ENCODE results near the gene MYH6.
"Not testable (repeated sequence)": the region's sequence is repeated elsewhere in the genome, so short reads cannot be mapped to it uniquely, and the experiment has no call there.

Gene MYH6

GRCh38 chr14:23386266-23386657 is 21.8 kb downstream of the MYH6 start:
- not testable (repeated sequence) for H3K79me1 ChIP-seq (ENCODE audit: low read length); H2AK5ac ChIP-seq (ENCODE audit: low read length); H3K4me3 ChIP-seq (ENCODE audit: low read length); DNase-seq; H3K23ac ChIP-seq (ENCODE audit: low read length); H2BK5ac ChIP-seq (ENCODE audit: low read length); H3K36me3 ChIP-seq (ENCODE audit: control insufficient read depth, insufficient read depth, low read length); H3K27me3 ChIP-seq (ENCODE audit: insufficient read depth, low read length, poor library complexity); H4K5ac ChIP-seq (ENCODE audit: low read length); H3K79me2 ChIP-seq (ENCODE audit: control insufficient read depth, insufficient read depth, low read length); H3K4me1 ChIP-seq (ENCODE audit: control insufficient read depth, low read depth, low read length); H4K8ac ChIP-seq (ENCODE audit: low read depth, low read length); H3K18ac ChIP-seq (ENCODE audit: low read length); H3K4me2 ChIP-seq (ENCODE audit: low read length); H3K4ac ChIP-seq (ENCODE audit: low read depth, low read length); H3K27ac ChIP-seq (ENCODE audit: low read depth, low read length); H2BK15ac ChIP-seq (replicated peaks; ENCODE audit: low read depth); H3K56ac ChIP-seq (ENCODE audit: low read length); H2BK120ac ChIP-seq (ENCODE audit: low read depth, low read length); H3K9ac ChIP-seq (ENCODE audit: low read length)
- no CpG with 5 or more reads among the region's 17 CpGs for WGBS (ENCODE audit: extremely low coverage, insufficient coverage, low lambda C conversion rate)

GRCh38 chr14:23385642-23386265 is 22.3 kb downstream of the MYH6 start:
- Histone ChIP-seq H3K18ac (ENCODE audit: low read length) (no peak overlapping the region), H4K8ac (ENCODE audit: low read depth, low read length) (no peak overlapping the region), H3K27ac (ENCODE audit: low read depth, low read length) (no peak overlapping the region), H3K4ac (ENCODE audit: low read depth, low read length) (no peak overlapping the region), H3K4me3 (ENCODE audit: low read length) (no peak overlapping the region), H2BK120ac (ENCODE audit: low read depth, low read length) (no peak overlapping the region), H4K5ac (ENCODE audit: low read length) (no peak overlapping the region), H3K79me1 (ENCODE audit: low read length) (no peaks in the 10 kb centered on the region), H2BK5ac (ENCODE audit: low read length) (no peak overlapping the region), H3K4me2 (ENCODE audit: low read length) (no peak overlapping the region), H3K56ac (ENCODE audit: low read length) (no peak overlapping the region), H3K4me1 (ENCODE audit: control insufficient read depth, low read depth, low read length) (no peaks in the 10 kb centered on the region), H3K9ac (ENCODE audit: low read length) (no peak overlapping the region), H3K79me2 (ENCODE audit: control insufficient read depth, insufficient read depth, low read length) (no peaks in the 10 kb centered on the region), H2AK5ac (ENCODE audit: low read length) (no peak overlapping the region), H3K23ac (ENCODE audit: low read length) (no peak overlapping the region), H2BK15ac (replicated peaks; ENCODE audit: low read depth) (no peak overlapping the region), H3K27me3 (ENCODE audit: insufficient read depth, low read length, poor library complexity) (no peaks in the 10 kb centered on the region), H3K36me3 (ENCODE audit: control insufficient read depth, insufficient read depth, low read length) (no peaks in the 10 kb centered on the region)
- no CpG with 5 or more reads among the region's 18 CpGs for WGBS (ENCODE audit: extremely low coverage, insufficient coverage, low lambda C conversion rate)
- no peak for DNase-seq

- Histone ChIP-seq H3K4ac (ENCODE audit: low read depth, low read length) (no peak overlapping the region), H3K4me2 (ENCODE audit: low read length) (no peak overlapping the region), H3K27ac (ENCODE audit: low read depth, low read length) (no peak overlapping the region), H3K23ac (ENCODE audit: low read length) (no peak overlapping the region), H3K4me1 (ENCODE audit: control insufficient read depth, low read depth, low read length) (no peaks in the 10 kb centered on the region), H3K9ac (ENCODE audit: low read length) (no peak overlapping the region), H3K79me2 (ENCODE audit: control insufficient read depth, insufficient read depth, low read length) (no peaks in the 10 kb centered on the region), H2BK15ac (replicated peaks; ENCODE audit: low read depth) (no peak overlapping the region), H3K36me3 (ENCODE audit: control insufficient read depth, insufficient read depth, low read length) (no peaks in the 10 kb centered on the region), H3K27me3 (ENCODE audit: insufficient read depth, low read length, poor library complexity) (no peaks in the 10 kb centered on the region), H3K79me1 (ENCODE audit: low read length) (no peaks in the 10 kb centered on the region), H2AK5ac (ENCODE audit: low read length) (no peak overlapping the region), H3K4me3 (ENCODE audit: low read length) (no peak overlapping the region), H3K18ac (ENCODE audit: low read length) (no peak overlapping the region), H2BK120ac (ENCODE audit: low read depth, low read length) (no peak overlapping the region), H4K8ac (ENCODE audit: low read depth, low read length) (no peak overlapping the region), H3K56ac (ENCODE audit: low read length) (no peak overlapping the region), H2BK5ac (ENCODE audit: low read length) (no peak overlapping the region), H4K5ac (ENCODE audit: low read length) (no peak overlapping the region)
- no CpG with 5 or more reads among the region's 2 CpGs for WGBS (ENCODE audit: extremely low coverage, insufficient coverage, low lambda C conversion rate)
- DNase-seq: no peak
These were observed 22.8 kb downstream of the MYH6 start for GRCh38 chr14:23385244-23385641.

GRCh38 chr14:23384364-23385080 is 23.6 kb downstream of the MYH6 start:
- no CpG with 5 or more reads among the region's 29 CpGs for WGBS (ENCODE audit: extremely low coverage, insufficient coverage, low lambda C conversion rate)

GRCh38 chr14:23382731-23383440 is 25.2 kb downstream of the MYH6 start:
- H3K4me2 ChIP-seq (ENCODE audit: low read length): no peak overlapping the region
- no peak for DNase-seq
- H2AK5ac ChIP-seq (ENCODE audit: low read length): no peak overlapping the region
- no peak overlapping the region for H2BK15ac ChIP-seq (replicated peaks; ENCODE audit: low read depth)
- no peak overlapping the region for H3K4me3 ChIP-seq (ENCODE audit: low read length)
- no peak overlapping the region for H3K18ac ChIP-seq (ENCODE audit: low read length)
- H3K79me2 ChIP-seq (ENCODE audit: control insufficient read depth, insufficient read depth, low read length): no peaks in the 10 kb centered on the region
- no peak overlapping the region for H3K56ac ChIP-seq (ENCODE audit: low read length)
- H2BK5ac ChIP-seq (ENCODE audit: low read length): no peak overlapping the region
- no peak overlapping the region for H4K5ac ChIP-seq (ENCODE audit: low read length)
- no peak overlapping the region for H3K9ac ChIP-seq (ENCODE audit: low read length)
- no peaks in the 10 kb centered on the region for H3K36me3 ChIP-seq (ENCODE audit: control insufficient read depth, insufficient read depth, low read length)
- H4K8ac ChIP-seq (ENCODE audit: low read depth, low read length): no peak overlapping the region
- no peaks in the 10 kb centered on the region for H3K79me1 ChIP-seq (ENCODE audit: low read length)
- no peaks in the 10 kb centered on the region for H3K4me1 ChIP-seq (ENCODE audit: control insufficient read depth, low read depth, low read length)
- H3K27me3 ChIP-seq (ENCODE audit: insufficient read depth, low read length, poor library complexity): no peaks in the 10 kb centered on the region
- no peak overlapping the region for H3K27ac ChIP-seq (ENCODE audit: low read depth, low read length)
- no peak overlapping the region for H3K23ac ChIP-seq (ENCODE audit: low read length)
- H2BK120ac ChIP-seq (ENCODE audit: low read depth, low read length): no peak overlapping the region
- no CpG with 5 or more reads among the region's 10 CpGs for WGBS (ENCODE audit: extremely low coverage, insufficient coverage, low lambda C conversion rate)
- no peak overlapping the region for H3K4ac ChIP-seq (ENCODE audit: low read depth, low read length)

More at GRCh38 chr14:23384364-23385080, 23.6 kb downstream of the MYH6 start:
- H3K27me3 ChIP-seq (ENCODE audit: insufficient read depth, low read length, poor library complexity): no peaks in the 10 kb centered on the region
- no peak overlapping the region for H3K4ac ChIP-seq (ENCODE audit: low read depth, low read length)
- no peak overlapping the region for H3K4me3 ChIP-seq (ENCODE audit: low read length)
- H3K36me3 ChIP-seq (ENCODE audit: control insufficient read depth, insufficient read depth, low read length): no peaks in the 10 kb centered on the region
- no peak overlapping the region for H3K27ac ChIP-seq (ENCODE audit: low read depth, low read length)
- H3K23ac ChIP-seq (ENCODE audit: low read length): no peak overlapping the region
- H3K9ac ChIP-seq (ENCODE audit: low read length): no peak overlapping the region
- H3K79me2 ChIP-seq (ENCODE audit: control insufficient read depth, insufficient read depth, low read length): no peaks in the 10 kb centered on the region
- H3K79me1 ChIP-seq (ENCODE audit: low read length): no peaks in the 10 kb centered on the region
- H2AK5ac ChIP-seq (ENCODE audit: low read length): no peak overlapping the region
- H3K4me2 ChIP-seq (ENCODE audit: low read length): no peak overlapping the region
- no peak overlapping the region for H4K8ac ChIP-seq (ENCODE audit: low read depth, low read length)
- H3K18ac ChIP-seq (ENCODE audit: low read length): no peak overlapping the region
- H2BK120ac ChIP-seq (ENCODE audit: low read depth, low read length): no peak overlapping the region
- no peak overlapping the region for H3K56ac ChIP-seq (ENCODE audit: low read length)
- no peak overlapping the region for H2BK15ac ChIP-seq (replicated peaks; ENCODE audit: low read depth)
- no peaks in the 10 kb centered on the region for H3K4me1 ChIP-seq (ENCODE audit: control insufficient read depth, low read depth, low read length)
- no peak overlapping the region for H4K5ac ChIP-seq (ENCODE audit: low read length)
- H2BK5ac ChIP-seq (ENCODE audit: low read length): no peak overlapping the region
- DNase-seq: no peak

Data from mesendoderm (in vitro differentiated cells).